Nephron progenitor cell (in vitro differentiated cells): ENCODE data around the gene RMND1.

ENCODE experiments used
- DNase-seq: peaks from one replicate; pipeline ENCODE4 v3.0.0; 2021
- H3K27ac Mint-ChIP-seq: 2 replicates; pipeline ENCODE4 v1.8.0; 2021; ENCODE audit warnings: mild to moderate bottlenecking, moderate library complexity, mixed read lengths
- H3K27me3 Mint-ChIP-seq: 2 replicates; pipeline ENCODE4 v1.8.0; 2021; ENCODE audit warnings: mild to moderate bottlenecking, low read depth, mixed read lengths; ENCODE audit not compliant: poor library complexity
- H3K36me3 Mint-ChIP-seq: 2 replicates; pipeline ENCODE4 v1.8.0; 2021; ENCODE audit warnings: low read depth, mixed read lengths
- H3K4me1 Mint-ChIP-seq: 2 replicates; pipeline ENCODE4 v1.8.0; 2021; ENCODE audit warnings: mixed read lengths
- H3K4me3 Mint-ChIP-seq: 2 replicates; pipeline ENCODE4 v1.8.0; 2021; ENCODE audit warnings: mild to moderate bottlenecking, moderate library complexity, mixed read lengths
- H3K9me3 Mint-ChIP-seq: 2 replicates; pipeline ENCODE4 v1.8.0; 2021; ENCODE audit warnings: mild to moderate bottlenecking, moderate library complexity, mixed read lengths
- TF ChIP-seq, protein P1 (sequence below): fragments of 200-600 bp; sonication (generic); IDR thresholded peaks from 2 replicates; pipeline ENCODE4 v1.5.0; 2021; ENCODE audit warnings: antibody characterized with exemption

The RMND1 gene

DNA sequence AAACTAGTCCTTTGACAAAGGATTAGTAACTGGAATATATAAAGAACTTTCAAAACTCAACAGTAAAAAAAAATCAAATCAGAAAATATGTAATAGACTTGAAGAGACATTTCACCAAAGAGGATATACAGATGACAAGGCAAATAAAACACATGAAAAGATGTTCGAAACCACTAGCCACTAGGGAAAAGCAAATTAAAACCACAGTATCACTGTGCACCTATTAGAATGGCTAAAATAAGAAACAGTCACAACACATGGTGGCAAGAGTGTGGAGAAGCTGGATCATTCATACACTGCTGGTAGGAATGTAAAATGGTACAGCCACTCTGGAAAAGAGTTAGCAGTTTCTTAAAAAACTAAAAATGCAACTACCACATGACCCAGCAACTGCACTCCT lies 75.5 kb downstream of the RMND1 start:
- TF ChIP-seq, protein P1, sequence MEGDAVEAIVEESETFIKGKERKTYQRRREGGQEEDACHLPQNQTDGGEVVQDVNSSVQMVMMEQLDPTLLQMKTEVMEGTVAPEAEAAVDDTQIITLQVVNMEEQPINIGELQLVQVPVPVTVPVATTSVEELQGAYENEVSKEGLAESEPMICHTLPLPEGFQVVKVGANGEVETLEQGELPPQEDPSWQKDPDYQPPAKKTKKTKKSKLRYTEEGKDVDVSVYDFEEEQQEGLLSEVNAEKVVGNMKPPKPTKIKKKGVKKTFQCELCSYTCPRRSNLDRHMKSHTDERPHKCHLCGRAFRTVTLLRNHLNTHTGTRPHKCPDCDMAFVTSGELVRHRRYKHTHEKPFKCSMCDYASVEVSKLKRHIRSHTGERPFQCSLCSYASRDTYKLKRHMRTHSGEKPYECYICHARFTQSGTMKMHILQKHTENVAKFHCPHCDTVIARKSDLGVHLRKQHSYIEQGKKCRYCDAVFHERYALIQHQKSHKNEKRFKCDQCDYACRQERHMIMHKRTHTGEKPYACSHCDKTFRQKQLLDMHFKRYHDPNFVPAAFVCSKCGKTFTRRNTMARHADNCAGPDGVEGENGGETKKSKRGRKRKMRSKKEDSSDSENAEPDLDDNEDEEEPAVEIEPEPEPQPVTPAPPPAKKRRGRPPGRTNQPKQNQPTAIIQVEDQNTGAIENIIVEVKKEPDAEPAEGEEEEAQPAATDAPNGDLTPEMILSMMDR = no peak
- DNase-seq = no peak
- Mint-ChIP-seq H3K27ac (no peak overlapping the region), H3K4me3 (no peak overlapping the region), H3K9me3 (peaks cover 13% of the 10 kb centered on the region), H3K27me3 (no peaks in the 10 kb centered on the region), H3K4me1 (peaks cover 35% of the 10 kb centered on the region), H3K36me3 (peaks cover 35% of the 10 kb centered on the region)

DNA sequence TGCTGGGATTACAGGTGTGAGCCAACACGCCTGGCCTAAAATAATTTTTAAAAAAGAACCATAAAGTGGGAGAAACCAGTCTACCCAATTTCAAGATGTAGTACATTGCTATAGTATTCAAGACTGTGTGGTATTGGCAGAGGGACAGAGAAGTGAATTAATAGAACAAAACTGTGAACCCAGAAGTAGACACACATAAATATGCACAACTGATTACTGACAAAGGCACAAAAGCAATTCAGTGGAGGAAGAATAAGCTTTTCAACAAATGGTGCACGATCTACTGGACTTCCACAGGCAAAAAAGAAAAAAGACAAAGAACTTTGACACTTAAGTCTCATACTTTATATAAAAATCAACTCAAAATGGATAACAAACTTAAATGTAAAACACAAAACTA lies 76.1 kb downstream of the RMND1 start:
- Mint-ChIP-seq H3K36me3 (peaks cover 40% of the 10 kb centered on the region), H3K4me3 (no peak overlapping the region), H3K27me3 (no peaks in the 10 kb centered on the region), H3K27ac (no peak overlapping the region), H3K4me1 (peaks cover 30% of the 10 kb centered on the region), H3K9me3 (peaks cover 13% of the 10 kb centered on the region)
- TF ChIP-seq, protein P1 = no peak
- DNase-seq = no peak

DNA sequence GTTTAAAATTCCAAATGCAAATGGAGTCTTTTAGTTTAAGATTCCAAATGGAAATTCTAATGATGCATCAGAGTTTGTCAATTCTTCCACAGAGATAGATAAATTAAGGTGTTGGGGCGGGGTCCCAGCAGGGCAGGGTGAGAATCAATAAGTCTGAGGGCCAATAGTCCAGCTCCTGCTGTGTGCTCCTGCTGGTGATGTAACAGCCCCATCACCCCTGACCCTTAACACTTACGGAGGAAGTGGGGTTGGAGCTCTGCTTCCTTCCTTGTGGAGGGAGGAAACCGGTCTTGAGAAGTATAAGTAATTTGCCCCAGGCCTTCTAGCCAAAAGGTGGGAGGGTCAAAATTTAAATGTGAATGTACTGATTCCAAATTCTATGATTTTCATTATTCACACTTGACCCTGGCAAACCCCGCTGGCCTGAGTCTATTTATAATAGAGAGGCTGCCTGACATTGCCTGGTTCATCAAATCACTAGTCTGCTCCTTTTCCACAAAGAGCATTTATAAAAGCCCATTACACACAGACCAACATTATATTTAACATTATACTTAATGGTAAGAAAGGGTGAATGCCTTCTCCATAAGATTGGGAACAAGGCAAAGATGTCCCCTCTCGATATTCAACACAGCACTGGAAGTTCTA lies 77.8 kb downstream of the RMND1 start:
- no peak overlapping the region for H3K27ac Mint-ChIP-seq
- no peaks in the 10 kb centered on the region for H3K27me3 Mint-ChIP-seq
- no peak for DNase-seq
- H3K4me1 Mint-ChIP-seq = peaks cover 24% of the 10 kb centered on the region
- peaks cover 13% of the 10 kb centered on the region for H3K9me3 Mint-ChIP-seq
- no peak overlapping the region for H3K4me3 Mint-ChIP-seq
- peaks cover 50% of the 10 kb centered on the region for H3K36me3 Mint-ChIP-seq
- TF ChIP-seq, protein P1 = no peak

- no peaks in the 10 kb centered on the region for H3K27me3 Mint-ChIP-seq
- H3K9me3 Mint-ChIP-seq = peaks cover 13% of the 10 kb centered on the region
- peak overlapping the region; percentile 82 for H3K27ac Mint-ChIP-seq
- no peak overlapping the region for H3K4me3 Mint-ChIP-seq
- no peak for DNase-seq
- H3K36me3 Mint-ChIP-seq = peaks cover 61% of the 10 kb centered on the region
- TF ChIP-seq, protein P1 = no peak
- peaks cover 24% of the 10 kb centered on the region for H3K4me1 Mint-ChIP-seq
These were observed 79.8 kb downstream of the RMND1 start for GRCh38 chr6:151372164-151372563.

DNA sequence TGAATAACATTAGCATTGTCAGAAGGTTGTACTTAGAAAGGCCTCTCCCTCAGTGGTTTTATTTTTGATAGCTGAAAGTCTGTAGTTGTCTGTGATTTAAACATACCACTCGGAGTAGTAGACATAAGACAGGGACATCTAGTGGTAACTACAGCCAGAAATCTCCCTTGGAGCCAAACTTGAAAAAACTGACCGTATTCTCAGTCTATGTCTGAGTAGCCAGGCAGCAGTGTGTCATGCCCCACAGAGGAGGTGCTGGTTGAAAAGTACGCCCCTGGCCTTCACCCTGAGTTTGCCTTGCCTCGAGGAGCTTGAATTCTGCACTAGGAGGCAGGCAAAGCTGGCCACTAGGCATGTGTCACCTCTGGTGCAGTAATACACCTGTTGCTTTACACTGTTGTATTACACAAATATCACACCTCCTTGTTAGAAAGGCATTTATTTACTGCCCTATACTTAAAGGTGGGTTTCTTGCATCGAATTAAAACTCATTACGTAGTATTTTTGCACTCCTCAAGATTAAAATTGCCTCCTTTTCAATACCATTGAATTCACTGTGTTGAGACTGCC lies 81.3 kb downstream of the RMND1 start:
- no peak for DNase-seq
- no peak overlapping the region for H3K27ac Mint-ChIP-seq

More for the DNA sequence above, 81.3 kb downstream of the RMND1 start:
- TF ChIP-seq, protein P1 = no peak
- peaks cover 61% of the 10 kb centered on the region for H3K36me3 Mint-ChIP-seq
- no peaks in the 10 kb centered on the region for H3K9me3 Mint-ChIP-seq
- H3K4me3 Mint-ChIP-seq = no peak overlapping the region
- H3K27me3 Mint-ChIP-seq = no peaks in the 10 kb centered on the region
- peaks cover 24% of the 10 kb centered on the region for H3K4me1 Mint-ChIP-seq
